ENCODE measurements around the gene CEMIP. TPM values are rescaled to one million over a fixed set of nuclear protein-coding genes. Genes with fewer than 3 reads are reported as not detected.

CEMIP gene
- total and polyA plus RNA-seq, 2 of the 13 experiments (the other 11 are each of a cell fraction or from before 2014, with no cell fraction given) = 4.3 to 28.5 TPM

GRCh38 chr15:80780416-80781221, 1.4 kb downstream of the CEMIP start (continued):
- TF ChIP-seq EP300 (IDR thresholded peaks at IDR 0.05; ENCODE audit: low read depth in 2 of 2, low read length in 2 of 2) = no peak
- TF ChIP-seq EP300 (CRISPR knock-in tag; IDR thresholded peaks at IDR 0.05; ENCODE audit: borderline replicate concordance) = peak; percentile 38; the same call in 1 of the 2 replicates
- no peak for TF ChIP-seq SUZ12 (IDR thresholded peaks at IDR 0.05; ENCODE audit: low read depth, low read length)
- no peak for TF ChIP-seq HHEX (CRISPR knock-in tag; IDR thresholded peaks at IDR 0.05)
- peak; percentile 66; the same call in 1 of the 3 replicates for TF ChIP-seq MXI1 (IDR thresholded peaks at IDR 0.05; ENCODE audit: borderline replicate concordance, low read depth, low read length)
- TF ChIP-seq MIER3 (CRISPR knock-in tag; IDR thresholded peaks at IDR 0.05; ENCODE audit: borderline replicate concordance) = peak; percentile 83; the same call in 1 of the 2 replicates
- peak; percentile 53 for TF ChIP-seq FOXA3 (CRISPR knock-in tag; IDR thresholded peaks at IDR 0.05)
- TF ChIP-seq, protein P1, sequence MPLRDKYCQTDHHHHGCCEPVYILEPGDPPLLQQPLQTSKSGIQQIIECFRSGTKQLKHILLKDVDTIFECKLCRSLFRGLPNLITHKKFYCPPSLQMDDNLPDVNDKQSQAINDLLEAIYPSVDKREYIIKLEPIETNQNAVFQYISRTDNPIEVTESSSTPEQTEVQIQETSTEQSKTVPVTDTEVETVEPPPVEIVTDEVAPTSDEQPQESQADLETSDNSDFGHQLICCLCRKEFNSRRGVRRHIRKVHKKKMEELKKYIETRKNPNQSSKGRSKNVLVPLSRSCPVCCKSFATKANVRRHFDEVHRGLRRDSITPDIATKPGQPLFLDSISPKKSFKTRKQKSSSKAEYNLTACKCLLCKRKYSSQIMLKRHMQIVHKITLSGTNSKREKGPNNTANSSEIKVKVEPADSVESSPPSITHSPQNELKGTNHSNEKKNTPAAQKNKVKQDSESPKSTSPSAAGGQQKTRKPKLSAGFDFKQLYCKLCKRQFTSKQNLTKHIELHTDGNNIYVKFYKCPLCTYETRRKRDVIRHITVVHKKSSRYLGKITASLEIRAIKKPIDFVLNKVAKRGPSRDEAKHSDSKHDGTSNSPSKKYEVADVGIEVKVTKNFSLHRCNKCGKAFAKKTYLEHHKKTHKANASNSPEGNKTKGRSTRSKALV (CRISPR knock-in tag; IDR thresholded peaks at IDR 0.05) = peak; percentile 100
- TF ChIP-seq ZNF768 (CRISPR knock-in tag; IDR thresholded peaks at IDR 0.05) = peak; percentile 82
- peak; percentile 75 for TF ChIP-seq AHDC1 (CRISPR knock-in tag; IDR thresholded peaks at IDR 0.05; ENCODE audit: borderline replicate concordance)
- TF ChIP-seq, protein P2, sequence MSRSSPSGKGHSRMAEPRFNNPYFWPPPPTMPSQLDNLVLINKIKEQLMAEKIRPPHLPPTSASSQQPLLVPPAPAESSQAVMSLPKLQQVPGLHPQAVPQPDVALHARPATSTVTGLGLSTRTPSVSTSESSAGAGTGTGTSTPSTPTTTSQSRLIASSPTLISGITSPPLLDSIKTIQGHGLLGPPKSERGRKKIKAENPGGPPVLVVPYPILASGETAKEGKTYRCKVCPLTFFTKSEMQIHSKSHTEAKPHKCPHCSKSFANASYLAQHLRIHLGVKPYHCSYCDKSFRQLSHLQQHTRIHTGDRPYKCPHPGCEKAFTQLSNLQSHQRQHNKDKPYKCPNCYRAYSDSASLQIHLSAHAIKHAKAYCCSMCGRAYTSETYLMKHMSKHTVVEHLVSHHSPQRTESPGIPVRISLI (CRISPR knock-in tag; IDR thresholded peaks at IDR 0.05; ENCODE audit: borderline replicate concordance) = no peak; the same call in 1 of the 2 replicates
- TF ChIP-seq ZSCAN29 (CRISPR knock-in tag; conservative IDR thresholded peaks at IDR 0.05) = no peak
- TF ChIP-seq ZBTB3 (CRISPR knock-in tag; IDR thresholded peaks at IDR 0.05; ENCODE audit: borderline replicate concordance, low read depth) = peak; percentile 67; the same call in 1 of the 2 replicates
- TF ChIP-seq ZNF747 (CRISPR knock-in tag; IDR thresholded peaks at IDR 0.05; ENCODE audit: borderline replicate concordance) = no peak; the same call in 1 of the 2 replicates
- TF ChIP-seq ZNF780A (CRISPR knock-in tag; IDR thresholded peaks at IDR 0.05) = peak; percentile 56; the same call in 1 of the 2 replicates
- TF ChIP-seq ZNF562 (CRISPR knock-in tag; IDR thresholded peaks at IDR 0.05; ENCODE audit: borderline replicate concordance) = no peak
- TF ChIP-seq MEF2D (CRISPR knock-in tag; IDR thresholded peaks at IDR 0.05) = peak; percentile 59
- TF ChIP-seq, protein P3, sequence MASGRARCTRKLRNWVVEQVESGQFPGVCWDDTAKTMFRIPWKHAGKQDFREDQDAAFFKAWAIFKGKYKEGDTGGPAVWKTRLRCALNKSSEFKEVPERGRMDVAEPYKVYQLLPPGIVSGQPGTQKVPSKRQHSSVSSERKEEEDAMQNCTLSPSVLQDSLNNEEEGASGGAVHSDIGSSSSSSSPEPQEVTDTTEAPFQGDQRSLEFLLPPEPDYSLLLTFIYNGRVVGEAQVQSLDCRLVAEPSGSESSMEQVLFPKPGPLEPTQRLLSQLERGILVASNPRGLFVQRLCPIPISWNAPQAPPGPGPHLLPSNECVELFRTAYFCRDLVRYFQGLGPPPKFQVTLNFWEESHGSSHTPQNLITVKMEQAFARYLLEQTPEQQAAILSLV (CRISPR knock-in tag; IDR thresholded peaks at IDR 0.05; ENCODE audit: borderline replicate concordance) = peak; percentile 68
- TF ChIP-seq ZNF781 (CRISPR knock-in tag; IDR thresholded peaks at IDR 0.05; ENCODE audit: borderline replicate concordance, not compliant biosample characterization) = peak; percentile 91
